Endothelial cell of umbilical vein (primary cell): ENCODE measurements around the gene ASIC4. TPM values are rescaled to one million over a fixed set of nuclear protein-coding genes. Genes with fewer than 3 reads are reported as not detected.

Experiments
- BruUV-seq: library from RNA; stranded (reverse); fragments of 400-500 nt; replicated peaks from 2 replicates; lab custom pipeline; 2021; lab: Mats Ljungman, UMichigan
- CTCF ChIA-PET: fragments of 300-600, 350-600 bp; sonication (Branson Sonifier 250); formaldehyde crosslinking; loops from one replicate; lab custom pipeline; 2021; ENCODE audit warnings: antibody characterized with exemption, inconsistent platforms; lab: Charles Lee
- POLR2A ChIA-PET: fragments of 300-600, 350-600 bp; sonication (Branson Sonifier 250); formaldehyde crosslinking; loops from one replicate; lab custom pipeline; 2021; ENCODE audit warnings: antibody characterized with exemption, inconsistent platforms; lab: Charles Lee
- DNase-seq: peaks from one replicate; pipeline ENCODE4 v3.0.0-alpha.2; 2011; ENCODE audit warnings: low read depth, low spot score
- FAIRE-seq: peaks from 2 replicates; lab custom pipeline; 2011; peaks lifted over from hg19 to GRCh38; lab: Jason Lieb, UNC
- H2AFZ ChIP-seq: 2 replicates; pipeline ENCODE4 v1.6.0; 2012; ENCODE audit warnings: low read depth, low read length, control low read depth, inconsistent platforms
- H3K27ac ChIP-seq: 2 replicates; pipeline ENCODE4 v1.5.1; 2011; ENCODE audit warnings: low read depth, mild to moderate bottlenecking, control low read depth, low read length, moderate library complexity; ENCODE audit not compliant: insufficient read depth
- H3K27me3 ChIP-seq, 2 experiments: 2 replicates each; pipeline versions ENCODE4 v1.6.0 to v1.6.1; 2011; ENCODE audit warnings: low read length in 2 of 2, mixed read lengths in 1 of 2; ENCODE audit not compliant: control insufficient read depth in 2 of 2, insufficient read depth in 2 of 2
- H3K36me3 ChIP-seq, 2 experiments: 2 replicates in 1 of 2; 3 replicates in 1 of 2; pipeline ENCODE4 v1.5.1; 2011; ENCODE audit warnings: low read length in 2 of 2, mild to moderate bottlenecking in 1 of 2, moderate library complexity in 1 of 2; ENCODE audit not compliant: control insufficient read depth in 2 of 2, insufficient read depth in 2 of 2; ENCODE audit errors: extremely low read depth in 1 of 2
- H3K4me1 ChIP-seq: 3 replicates; pipeline ENCODE4 v1.5.1; 2011; ENCODE audit warnings: mild to moderate bottlenecking, low read length; ENCODE audit not compliant: control insufficient read depth, insufficient read depth; ENCODE audit errors: extremely low read depth
- H3K4me2 ChIP-seq: 2 replicates; pipeline ENCODE4 v1.6.1; 2011; ENCODE audit warnings: low read length, control low read depth, mixed read lengths; ENCODE audit not compliant: insufficient read depth
- H3K4me3 ChIP-seq, 3 experiments: fragments of 200-600 bp in 1 of 3; sonication (generic), shearing (Covaris generic) in 1 of 3; replicated peaks in 1 of 3; 2 replicates each; pipeline ENCODE4 v1.5.1; 2011 to 2016; ENCODE audit warnings: control low read depth in 3 of 3, low read length in 3 of 3, mild to moderate bottlenecking in 2 of 3, inconsistent platforms in 1 of 3, low read depth in 1 of 3, moderate library complexity in 1 of 3; ENCODE audit not compliant: insufficient read depth in 1 of 3
- H3K79me2 ChIP-seq: 2 replicates; pipeline ENCODE4 v1.6.0; 2012; ENCODE audit warnings: low read length, inconsistent platforms; ENCODE audit not compliant: control insufficient read depth, insufficient read depth
- H3K9ac ChIP-seq: replicated peaks from 2 replicates; pipeline ENCODE3; 2011; ENCODE audit warnings: low read length, control low read depth; ENCODE audit not compliant: insufficient read depth; ENCODE audit errors: extremely low read depth
- H3K9me1 ChIP-seq: replicated peaks from 3 replicates; pipeline ENCODE4 v1.6.0; 2011; ENCODE audit warnings: mild to moderate bottlenecking, low read length; ENCODE audit not compliant: control insufficient read depth, insufficient read depth; ENCODE audit errors: extremely low read depth
- H3K9me3 ChIP-seq: replicated peaks from 2 replicates; pipeline ENCODE4 v1.5.1; 2012; ENCODE audit warnings: low read length, inconsistent platforms; ENCODE audit not compliant: control insufficient read depth, insufficient read depth
- H4K20me1 ChIP-seq: replicated peaks from 2 replicates; pipeline ENCODE3; 2011; ENCODE audit warnings: mild to moderate bottlenecking, low read length; ENCODE audit not compliant: control insufficient read depth, insufficient read depth; ENCODE audit errors: extremely low read depth
- EZH2 ChIP-seq: IDR thresholded peaks from 2 replicates; pipeline ENCODE4 v1.6.1; 2012; ENCODE audit warnings: borderline replicate concordance, low read depth, mild to moderate bottlenecking, moderate library complexity, low read length, inconsistent platforms; ENCODE audit not compliant: severe bottlenecking
- FOS ChIP-seq: IDR thresholded peaks from 2 replicates; pipeline ENCODE4 v1.6.1; 2011; ENCODE audit warnings: mild to moderate bottlenecking, low read length, moderate library complexity, borderline replicate concordance; ENCODE audit not compliant: insufficient read depth
- GATA2 ChIP-seq: IDR thresholded peaks from 2 replicates; pipeline ENCODE4 v1.7.0; 2011; ENCODE audit warnings: low read depth, mild to moderate bottlenecking, moderate library complexity, mixed read lengths, low read length; ENCODE audit not compliant: insufficient read length, insufficient read depth
- JUN ChIP-seq: IDR thresholded peaks from 2 replicates; pipeline ENCODE4 v1.6.1; 2011; ENCODE audit warnings: borderline replicate concordance, low read depth; ENCODE audit not compliant: insufficient read length, insufficient read depth
- MAX ChIP-seq: IDR thresholded peaks from 2 replicates; pipeline ENCODE4 v1.6.1; 2011; ENCODE audit not compliant: insufficient read depth, insufficient read length
- MYC ChIP-seq: IDR thresholded peaks from one replicate; pipeline ENCODE4 v1.6.1; 2011; ENCODE audit warnings: mild to moderate bottlenecking, low read depth, low read length
- POLR2A ChIP-seq: IDR thresholded peaks from 2 replicates; pipeline ENCODE4 v1.6.1; 2012; ENCODE audit warnings: low read depth, mild to moderate bottlenecking, control low read depth, low read length
- POLR2AphosphoS5 ChIP-seq: IDR thresholded peaks from 2 replicates; pipeline ENCODE4 v1.6.1; 2012; ENCODE audit warnings: low read depth, mild to moderate bottlenecking, control low read depth, low read length, moderate library complexity; ENCODE audit not compliant: insufficient read depth
- dilution Hi-C: fragments of 300-500 bp; cut with MboI; formaldehyde crosslinking; loops from one replicate; pipeline ENCODE4 v1.15.0; 2019; ENCODE audit warnings: low sequenced_read_pairs; ENCODE audit not compliant: extremely low pct_ligation_motif_present
- intact Hi-C: fragments of 100-400 bp; cut with micrococcal nuclease; formaldehyde crosslinking; loops from one replicate; pipeline ENCODE4 v1.10.0; 2022
- polyA plus RNA-seq, 4 experiments: library from polyadenylated mRNA; depleted of rRNA in 3 of 4; stranded (reverse) in 3 of 4; unstranded in 1 of 4; fragments of >200 nt; gene quantifications; 2 replicates each; pipeline versions ENCODE4 v1.2.1 to v1.2.3, GENCODE V29; 2011 to 2012; ENCODE audit warnings: missing spikeins in 1 of 4
- total RNA-seq: library from RNA; stranded (reverse); gene quantifications from 2 replicates; pipeline ENCODE4 v1.2.3, GENCODE V29; 2021
- TF ChIP-seq, protein P1 (sequence below), 2 donors: IDR thresholded peaks; 1 replicate in 1 of 2; 2 replicates in 1 of 2; pipeline ENCODE4 v1.5.1; 2011; ENCODE audit warnings: low read length in 2 of 2, mild to moderate bottlenecking in 2 of 2, moderate library complexity in 2 of 2, control low read depth in 1 of 2, inconsistent platforms in 1 of 2, low read depth in 1 of 2; ENCODE audit not compliant: insufficient read depth in 1 of 2; ENCODE audit errors: extremely low read depth in 1 of 2

ASIC4 gene
- total and polyA plus RNA-seq, 2 donors (not counting 3 experiments of a cell fraction or from before 2014, with no cell fraction given), result not detected

- FAIRE-seq (no peak), DNase-seq (no peak)
- H3K79me2 ChIP-seq, result no peaks in the 10 kb centered on the region
- H4K20me1 ChIP-seq, result no peaks in the 10 kb centered on the region
- intact Hi-C loops, result no loop called here
- TF ChIP-seq MAX, result no peak
- no peak for TF ChIP-seq POLR2A
- TF ChIP-seq EZH2, result no peak
- TF ChIP-seq, protein P1, sequence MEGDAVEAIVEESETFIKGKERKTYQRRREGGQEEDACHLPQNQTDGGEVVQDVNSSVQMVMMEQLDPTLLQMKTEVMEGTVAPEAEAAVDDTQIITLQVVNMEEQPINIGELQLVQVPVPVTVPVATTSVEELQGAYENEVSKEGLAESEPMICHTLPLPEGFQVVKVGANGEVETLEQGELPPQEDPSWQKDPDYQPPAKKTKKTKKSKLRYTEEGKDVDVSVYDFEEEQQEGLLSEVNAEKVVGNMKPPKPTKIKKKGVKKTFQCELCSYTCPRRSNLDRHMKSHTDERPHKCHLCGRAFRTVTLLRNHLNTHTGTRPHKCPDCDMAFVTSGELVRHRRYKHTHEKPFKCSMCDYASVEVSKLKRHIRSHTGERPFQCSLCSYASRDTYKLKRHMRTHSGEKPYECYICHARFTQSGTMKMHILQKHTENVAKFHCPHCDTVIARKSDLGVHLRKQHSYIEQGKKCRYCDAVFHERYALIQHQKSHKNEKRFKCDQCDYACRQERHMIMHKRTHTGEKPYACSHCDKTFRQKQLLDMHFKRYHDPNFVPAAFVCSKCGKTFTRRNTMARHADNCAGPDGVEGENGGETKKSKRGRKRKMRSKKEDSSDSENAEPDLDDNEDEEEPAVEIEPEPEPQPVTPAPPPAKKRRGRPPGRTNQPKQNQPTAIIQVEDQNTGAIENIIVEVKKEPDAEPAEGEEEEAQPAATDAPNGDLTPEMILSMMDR (IDR thresholded peaks at IDR 0.05; ENCODE audit: extremely low read depth in 1 of 2, insufficient read depth in 1 of 2, low read depth in 1 of 2, low read length in 2 of 2), result no peak
- no peak for TF ChIP-seq MYC
- no peak for TF ChIP-seq FOS
- TF ChIP-seq JUN, result no peak
- no peak for TF ChIP-seq POLR2AphosphoS5
- TF ChIP-seq GATA2, result no peak
- H3K9me1 ChIP-seq, result no peaks in the 10 kb centered on the region
- H3K4me3 ChIP-seq, result no peak overlapping the region
- ChIA-PET POLR2A (no interaction called here), CTCF (interaction anchor here (0.6 to 19.9 kb wide), 6 partner anchors 10 to 57 kb away, joined by 3 to 731 read pairs (median 4); partner anchors contain the start of gene GMPPA)
- no TSS peak for BruUV-seq
- H3K4me1 ChIP-seq, result no peaks in the 10 kb centered on the region
- no peak overlapping the region for H3K4me2 ChIP-seq
- no peak overlapping the region for H2AFZ ChIP-seq
- no peak overlapping the region for H3K9ac ChIP-seq
- no peak overlapping the region for H3K27ac ChIP-seq
- peaks cover 44 to 47% of the 10 kb centered on the region in 2 experiments for H3K27me3 ChIP-seq
- dilution Hi-C loops, result no loop called here
- no peaks in the 10 kb centered on the region for H3K36me3 ChIP-seq
- H3K9me3 ChIP-seq, result no peaks in the 10 kb centered on the region
These were observed 30.6 kb upstream of the ASIC4 start for GRCh38 chr2:219483451-219484342.
